ENCODE results near the gene PTCD3. TPM values are rescaled to one million over a fixed set of nuclear protein-coding genes. Genes with fewer than 3 reads are reported as not detected.

PTCD3 gene

Small RNA genes within 50 kb of the gene (small RNA-seq; reads per million reads assigned to genes)
- gene RF00019 (not detected), gene SNORD94 (89.5 reads per million, percentile 97 among the genes with 10 or more reads in this experiment)

Data from skeletal muscle satellite cell (primary cell).